Adrenal gland (tissue), 5 donors: ENCODE measurements around the gene LARP1.

Experiments
- CTCF ChIP-seq, 6 experiments: fragments of 450-650 bp in 4 of 6; fragments of 200-600 bp in 2 of 6; sonication (generic) in 1 of 6; IDR thresholded peaks; 1 replicate in 5 of 6; 2 replicates in 1 of 6; pipeline versions ENCODE4 v1.5.1 to v1.8.0; 2016 to 2021; ENCODE audit warnings: antibody characterized with exemption in 6 of 6, mild to moderate bottlenecking in 2 of 6, moderate library complexity in 1 of 6
- POLR2A ChIP-seq, 2 donors: fragments of 450-650 bp; IDR thresholded peaks; one replicate each; pipeline ENCODE4 v1.6.1; 2017; ENCODE audit warnings: antibody characterized with exemption in 2 of 2, mild to moderate bottlenecking in 2 of 2, moderate library complexity in 1 of 2
- donor health status: DM: no; HTN: no; CAD: no.

GRCh38 chr5:154851351-154851750, 96.2 kb downstream of the LARP1 start:
- TF ChIP-seq CTCF (IDR thresholded peaks at IDR 0.05) (no peak), POLR2A (IDR thresholded peaks at IDR 0.05) (no peak)
